Measurements from ENCODE around the gene BEST1.
A peak's percentile ranks its signal among the peaks of the same experiment; 100 is the strongest.
"Not testable (repeated sequence)": the region's sequence is repeated elsewhere in the genome, so short reads cannot be mapped to it uniquely, and the experiment has no call there.

The BEST1 gene

GRCh38 chr11:61964666-61965271 is 14.6 kb downstream of the BEST1 start:
- not testable (repeated sequence) for DNase-seq

GRCh38 chr11:61966734-61967115 is 16.6 kb downstream of the BEST1 start:
- DNase-seq, result no peak

- DNase-seq, result peak; percentile 97
Measured at GRCh38 chr11:61967116-61967923, 17.2 kb downstream of the BEST1 start, which contains the start of gene FTH1. FTH1 (minus strand) TSS chr11:61967634; CDS start chr11:61967425, 209 bp downstream.

GRCh38 chr11:61967924-61968757 is 18.0 kb downstream of the BEST1 start:
- DNase-seq, result peak; percentile 82

GRCh38 chr11:61968758-61969390 is 18.7 kb downstream of the BEST1 start:
- DNase-seq, result no peak

- no peak for DNase-seq
Measured at GRCh38 chr11:61969391-61969758, 19.2 kb downstream of the BEST1 start.

GRCh38 chr11:61969838-61970662 is 19.9 kb downstream of the BEST1 start:
- DNase-seq, result no peak

GRCh38 chr11:61971248-61972111 is 21.3 kb downstream of the BEST1 start:
- DNase-seq, result peak; percentile 95

- DNase-seq, result no peak
Measured at GRCh38 chr11:61972112-61972671, 22.0 kb downstream of the BEST1 start.

GRCh38 chr11:61972672-61973475 is 22.7 kb downstream of the BEST1 start:
- peak; percentile 73 for DNase-seq

- no peak for DNase-seq
Measured at GRCh38 chr11:61973476-61974162, 23.5 kb downstream of the BEST1 start.

GRCh38 chr11:61974766-61975631 is 24.8 kb downstream of the BEST1 start:
- DNase-seq, result no peak

- no peak for DNase-seq
Measured at GRCh38 chr11:61975638-61976419, 25.7 kb downstream of the BEST1 start.

- DNase-seq, result no peak
Measured at GRCh38 chr11:61976420-61976800, 26.3 kb downstream of the BEST1 start.

- no peak for DNase-seq
Measured at GRCh38 chr11:61976813-61977475, 26.8 kb downstream of the BEST1 start.
